BE2C (cell line): Measurements from ENCODE around the gene CTBP1.

ENCODE experiments used
- DNase-seq: peaks from one replicate; pipeline ENCODE4 v3.0.0-alpha.2; 2020
- H3K27me3 ChIP-seq: fragments of 250-450 bp; sonication (Bioruptor Pico); 2 replicates; pipeline ENCODE4 v1.5.1; 2020; ENCODE audit warnings: mild to moderate bottlenecking
- H3K36me3 ChIP-seq: fragments of 250-450 bp; sonication (Bioruptor Pico); 2 replicates; pipeline ENCODE4 v1.5.1; 2020; ENCODE audit warnings: mild to moderate bottlenecking
- H3K4me1 ChIP-seq: fragments of 250-450 bp; sonication (Bioruptor Pico); 2 replicates; pipeline ENCODE4 v1.5.1; 2020
- H3K4me3 ChIP-seq: 2 replicates; pipeline ENCODE4 v1.5.1; 2011; ENCODE audit warnings: low read depth, low read length
- H3K9me3 ChIP-seq: fragments of 250-450 bp; sonication (Bioruptor Pico); 2 replicates; pipeline ENCODE4 v1.5.1; 2020
- TF ChIP-seq, protein P1 (sequence below): IDR thresholded peaks from 2 replicates; pipeline ENCODE4 v1.5.1; 2012; ENCODE audit warnings: mild to moderate bottlenecking, low read depth, low read length

Gene CTBP1

DNA sequence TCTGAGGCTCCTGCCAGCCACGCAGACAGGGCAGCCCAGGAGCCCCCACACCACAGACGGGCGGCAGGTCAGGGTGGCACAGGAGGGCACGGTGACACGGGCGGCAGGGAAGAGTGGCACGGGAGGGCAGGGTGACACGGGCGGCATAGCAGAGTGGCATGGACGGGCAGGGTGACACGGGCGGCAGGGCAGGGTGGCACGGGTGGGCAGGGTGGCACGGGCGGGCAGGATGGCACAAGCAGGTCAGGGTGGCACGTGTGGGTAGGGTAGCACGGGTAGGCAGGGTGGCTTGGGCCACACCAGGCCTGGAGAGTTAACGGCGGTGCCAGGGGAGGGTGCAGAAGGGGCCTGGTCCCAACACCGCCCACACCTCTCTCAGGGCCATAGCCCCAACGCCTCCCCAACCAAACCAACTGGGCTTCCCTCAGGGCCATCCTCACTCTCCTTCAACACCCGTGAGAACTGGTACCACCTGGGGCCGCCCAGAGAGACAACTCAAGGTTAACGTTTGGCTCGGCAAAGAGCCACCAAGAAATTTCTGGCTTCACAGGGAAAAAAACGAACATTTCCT, 3.4 kb downstream of the CTBP1 start:
- TF ChIP-seq, protein P1, sequence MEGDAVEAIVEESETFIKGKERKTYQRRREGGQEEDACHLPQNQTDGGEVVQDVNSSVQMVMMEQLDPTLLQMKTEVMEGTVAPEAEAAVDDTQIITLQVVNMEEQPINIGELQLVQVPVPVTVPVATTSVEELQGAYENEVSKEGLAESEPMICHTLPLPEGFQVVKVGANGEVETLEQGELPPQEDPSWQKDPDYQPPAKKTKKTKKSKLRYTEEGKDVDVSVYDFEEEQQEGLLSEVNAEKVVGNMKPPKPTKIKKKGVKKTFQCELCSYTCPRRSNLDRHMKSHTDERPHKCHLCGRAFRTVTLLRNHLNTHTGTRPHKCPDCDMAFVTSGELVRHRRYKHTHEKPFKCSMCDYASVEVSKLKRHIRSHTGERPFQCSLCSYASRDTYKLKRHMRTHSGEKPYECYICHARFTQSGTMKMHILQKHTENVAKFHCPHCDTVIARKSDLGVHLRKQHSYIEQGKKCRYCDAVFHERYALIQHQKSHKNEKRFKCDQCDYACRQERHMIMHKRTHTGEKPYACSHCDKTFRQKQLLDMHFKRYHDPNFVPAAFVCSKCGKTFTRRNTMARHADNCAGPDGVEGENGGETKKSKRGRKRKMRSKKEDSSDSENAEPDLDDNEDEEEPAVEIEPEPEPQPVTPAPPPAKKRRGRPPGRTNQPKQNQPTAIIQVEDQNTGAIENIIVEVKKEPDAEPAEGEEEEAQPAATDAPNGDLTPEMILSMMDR: no peak
- peaks cover 10% of the 10 kb centered on the region for H3K36me3 ChIP-seq
- H3K4me3 ChIP-seq: no peak overlapping the region
- no peaks in the 10 kb centered on the region for H3K27me3 ChIP-seq
- DNase-seq: peak; percentile 5
- 0 out of 2 replicates have a peak, but pooled peaks cover 5% of the 10 kb centered on the region for H3K4me1 ChIP-seq
- H3K9me3 ChIP-seq: no peaks in the 10 kb centered on the region; the same call in 1 of the 2 replicates

DNA sequence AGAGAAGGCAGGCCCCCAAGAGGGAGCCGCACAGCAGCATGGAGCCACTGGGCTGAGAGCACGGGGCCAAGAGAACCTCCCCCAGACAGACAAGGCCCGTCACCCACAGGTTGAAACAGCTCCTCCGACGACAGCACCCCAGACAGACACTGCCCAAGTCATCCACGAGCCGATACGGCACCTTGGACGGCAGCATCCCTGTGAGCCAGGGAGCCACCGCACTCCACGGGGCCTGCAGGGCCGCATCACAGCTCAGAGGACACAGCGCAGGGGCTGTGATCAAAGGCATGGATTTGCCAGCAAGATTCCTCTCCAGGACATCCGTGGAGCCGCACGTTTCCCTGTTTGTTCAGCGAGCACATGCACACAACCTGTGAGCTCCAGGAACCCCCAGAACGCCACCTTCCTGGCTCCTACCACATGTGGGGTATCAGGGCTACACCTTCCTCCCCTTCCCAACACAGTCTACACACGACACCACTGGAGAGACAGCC, 3.9 kb downstream of the CTBP1 start:
- DNase-seq: no peak
- 0 out of 2 replicates have a peak, but pooled peaks cover 5% of the 10 kb centered on the region for H3K4me1 ChIP-seq

DNA sequence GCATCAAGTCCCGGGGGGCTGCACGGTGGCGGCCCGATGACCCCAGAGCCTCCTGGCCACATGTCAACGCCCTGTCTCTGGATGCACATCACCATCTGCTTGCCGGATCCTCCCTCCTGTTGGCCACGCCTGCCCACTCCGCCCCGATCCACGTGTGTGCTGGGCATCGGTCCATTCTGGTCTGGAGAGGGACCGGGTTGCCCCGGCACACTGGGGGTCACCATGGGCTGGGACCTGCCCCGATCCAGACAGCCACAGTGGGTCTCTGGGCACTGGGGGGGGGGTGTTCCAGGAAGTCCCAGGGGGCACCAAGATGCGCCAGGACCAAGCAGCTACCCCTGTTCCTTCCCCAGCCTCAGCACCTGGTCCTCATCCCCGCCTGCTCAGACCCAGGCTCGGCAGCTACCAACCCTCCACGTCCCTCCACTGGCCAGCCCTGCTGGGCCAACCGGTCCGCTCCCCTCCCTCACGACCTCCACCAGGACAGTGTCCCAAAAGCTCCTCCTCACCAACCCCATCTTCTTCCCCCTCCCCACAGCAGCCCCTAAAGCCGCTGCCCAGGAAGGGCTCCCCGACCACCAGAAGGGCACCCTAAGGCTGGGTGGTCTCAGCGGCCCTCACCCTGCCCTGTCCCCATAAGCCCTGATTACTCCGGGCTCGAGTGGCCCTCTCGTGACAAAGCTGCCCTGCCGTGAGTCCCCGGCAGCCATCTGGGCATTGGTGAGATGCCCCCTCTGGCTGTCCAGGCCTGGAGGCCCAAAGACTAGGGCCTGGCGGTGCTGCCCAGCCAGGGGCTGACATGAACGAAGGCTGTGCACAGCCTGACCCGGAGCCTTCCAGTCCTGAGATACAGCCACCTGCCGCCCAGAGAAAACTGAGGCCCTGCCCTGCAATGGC, 4.6 kb downstream of the CTBP1 start:
- DNase-seq: peak; percentile 10
- TF ChIP-seq, protein P1: no peak
- H3K36me3 ChIP-seq: peaks cover 16% of the 10 kb centered on the region
- no peaks in the 10 kb centered on the region for H3K27me3 ChIP-seq
- H3K4me1 ChIP-seq: 0 out of 2 replicates have a peak, but pooled peaks cover 5% of the 10 kb centered on the region
- H3K4me3 ChIP-seq: no peak overlapping the region
- H3K9me3 ChIP-seq: no peaks in the 10 kb centered on the region

More for the DNA sequence above, 3.9 kb downstream of the CTBP1 start:
- TF ChIP-seq, protein P1: no peak
- Histone ChIP-seq H3K9me3 (no peaks in the 10 kb centered on the region; the same call in 1 of the 2 replicates), H3K27me3 (no peaks in the 10 kb centered on the region), H3K36me3 (peaks cover 10% of the 10 kb centered on the region), H3K4me3 (no peak overlapping the region)

DNA sequence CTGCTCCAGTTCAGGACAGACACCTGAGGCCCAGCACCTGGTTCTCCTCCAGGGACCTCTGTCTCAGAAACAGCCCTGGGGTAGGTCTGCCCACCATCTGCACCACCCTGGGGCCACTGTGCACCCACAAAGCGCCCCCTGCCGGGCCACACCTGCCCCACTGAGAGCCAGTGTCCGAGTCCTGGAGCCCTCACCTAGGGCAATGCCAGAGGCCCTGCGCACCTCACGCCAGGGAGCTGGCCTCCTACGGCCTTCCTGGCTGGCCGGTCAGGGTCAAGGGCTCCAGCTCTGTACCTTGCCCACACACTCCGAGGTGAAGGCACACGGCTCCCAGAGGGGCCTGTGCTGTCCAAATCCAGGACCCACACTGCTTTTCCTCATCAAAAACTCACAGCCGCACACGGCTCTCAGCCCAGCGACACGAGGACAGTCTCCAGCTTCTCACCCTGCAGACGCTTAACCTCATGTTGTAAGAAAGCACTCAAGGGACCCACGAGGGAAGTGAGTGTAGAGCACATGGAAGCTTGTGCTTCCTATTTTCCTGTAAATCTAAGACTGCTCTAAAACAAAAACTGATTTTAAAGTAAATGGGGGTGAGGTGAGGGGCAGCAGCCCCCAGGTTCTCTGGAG, 5.4 kb downstream of the CTBP1 start:
- Histone ChIP-seq H3K9me3 (no peaks in the 10 kb centered on the region), H3K4me1 (0 out of 2 replicates have a peak, but pooled peaks cover 5% of the 10 kb centered on the region), H3K36me3 (peaks cover 21% of the 10 kb centered on the region), H3K27me3 (no peaks in the 10 kb centered on the region), H3K4me3 (no peak overlapping the region)
- TF ChIP-seq, protein P1: no peak
- peak; percentile 8 for DNase-seq

DNA sequence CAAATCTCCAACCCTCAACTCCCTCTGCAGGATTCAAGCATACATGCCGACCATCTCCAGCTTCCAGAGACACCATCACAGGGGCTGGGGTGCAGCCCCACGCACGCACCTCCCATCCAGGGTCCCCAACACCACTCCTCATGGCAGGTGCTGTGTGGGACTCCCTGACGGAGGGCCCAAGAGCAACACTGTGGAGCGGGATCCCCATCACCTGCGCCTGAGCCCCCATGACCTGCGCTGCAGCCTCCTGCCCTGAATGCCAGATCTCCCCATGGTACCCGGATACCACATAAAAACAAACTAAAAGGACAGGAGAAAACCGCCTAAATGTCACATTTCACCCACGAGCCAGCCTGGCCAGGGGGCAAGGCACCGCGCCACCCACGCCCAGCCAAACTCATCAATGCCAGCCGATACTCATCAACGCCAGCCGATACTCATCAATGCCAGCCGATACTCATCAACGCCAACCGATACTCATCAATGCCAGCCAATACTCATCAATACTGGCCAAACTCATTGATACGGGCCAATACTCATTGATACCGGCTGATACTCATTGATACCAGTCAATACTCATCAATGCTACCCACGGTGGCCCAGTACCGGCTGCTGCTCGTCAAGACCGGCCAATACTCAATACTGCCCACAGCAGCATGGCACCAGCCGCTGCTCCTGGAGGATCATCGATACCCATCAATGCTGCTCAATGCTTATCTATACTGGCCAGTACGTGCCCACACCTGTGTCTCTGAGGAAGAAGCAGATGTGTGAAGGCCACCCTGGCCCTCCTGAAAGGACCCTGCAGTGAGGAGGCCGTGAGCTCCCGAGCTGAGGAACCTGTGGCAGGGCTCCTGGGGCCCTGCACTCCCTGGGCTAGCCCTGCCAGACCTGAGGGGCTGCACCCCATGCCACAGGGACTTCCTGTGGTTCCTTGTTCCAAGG, 6.2 kb downstream of the CTBP1 start:
- H3K27me3 ChIP-seq: no peaks in the 10 kb centered on the region
- 0 out of 2 replicates have a peak, but pooled peaks cover 5% of the 10 kb centered on the region for H3K4me1 ChIP-seq
- no peaks in the 10 kb centered on the region for H3K9me3 ChIP-seq
- H3K4me3 ChIP-seq: no peak overlapping the region
- TF ChIP-seq, protein P1: no peak
- peaks cover 27% of the 10 kb centered on the region for H3K36me3 ChIP-seq
- DNase-seq: peak; percentile 2
